Cerebellar nuclear complex (tissue), 1 donor: ENCODE measurements around the gene VWA8.

Source experiments
- DNase-seq, 2 experiments: peaks; one replicate each; lab custom pipeline; 2025; lab: John Stamatoyannopoulos, UW

Gene VWA8

GRCh38 chr13:41802684-41803444 lies 158.0 kb downstream of the VWA8 start:
- no peak for DNase-seq

GRCh38 chr13:41802043-41802683 lies 158.7 kb downstream of the VWA8 start:
- no peak for DNase-seq

GRCh38 chr13:41791056-41791455 lies 169.9 kb downstream of the VWA8 start:
- no peak for DNase-seq

- DNase-seq, result no peak
Observed at GRCh38 chr13:41788552-41788951, 172.4 kb downstream of the VWA8 start.

GRCh38 chr13:41785402-41786172 lies 175.3 kb downstream of the VWA8 start:
- no peak for DNase-seq

- no peak for DNase-seq
Observed at GRCh38 chr13:41782086-41782485, 178.8 kb downstream of the VWA8 start.

- no peak for DNase-seq
Observed at GRCh38 chr13:41780715-41781706, 179.9 kb downstream of the VWA8 start.

- DNase-seq, result no peak
Observed at GRCh38 chr13:41775251-41775650, 185.7 kb downstream of the VWA8 start.

- no peak for DNase-seq
Observed at GRCh38 chr13:41774605-41775218, 186.2 kb downstream of the VWA8 start.

- DNase-seq, result no peak
Observed at GRCh38 chr13:41767801-41768200, 193.1 kb downstream of the VWA8 start.

GRCh38 chr13:41766439-41766838 lies 194.5 kb downstream of the VWA8 start:
- no peak for DNase-seq

GRCh38 chr13:41765813-41766212 lies 195.1 kb downstream of the VWA8 start:
- DNase-seq, result no peak

- DNase-seq, result no peak
Observed at GRCh38 chr13:41765020-41765419, 195.9 kb downstream of the VWA8 start.

GRCh38 chr13:41764558-41764957 lies 196.4 kb downstream of the VWA8 start:
- no peak for DNase-seq

GRCh38 chr13:41763782-41764181 lies 197.1 kb downstream of the VWA8 start:
- no peak for DNase-seq

- no peak for DNase-seq
Observed at GRCh38 chr13:41762796-41763195, 198.1 kb downstream of the VWA8 start.

GRCh38 chr13:41756198-41756880 lies 204.6 kb downstream of the VWA8 start:
- no peak for DNase-seq

GRCh38 chr13:41751734-41752445 lies 209.0 kb downstream of the VWA8 start:
- no peak for DNase-seq

- DNase-seq, result no peak
Observed at GRCh38 chr13:41751277-41751676, 209.6 kb downstream of the VWA8 start.

- DNase-seq, result no peak
Observed at GRCh38 chr13:41746259-41746658, 214.7 kb downstream of the VWA8 start.
